Measurements from ENCODE around the gene CTSD.
A peak's percentile ranks its signal among the peaks of the same experiment; 100 is the strongest.

The CTSD gene

GRCh38 chr11:1750481-1750839 is 13.3 kb downstream of the CTSD start, which contains the start of gene IFITM10:
Gene IFITM10 (minus strand): TSS chr11:1750595. CDS start chr11:1750442, 153 bp downstream.
- DNase-seq (ENCODE audit: low read depth), result no peak
- in situ Hi-C loops (cut with HindIII; ENCODE audit: low sequenced_read_pairs), result no loop called here
- H3K4me3 ChIP-seq (ENCODE audit: low read depth, low read length), result peak within 1 kb of the TSS; percentile 54
- TF ChIP-seq CTCF (IDR thresholded peaks at IDR 0.05; ENCODE audit: low read depth, low read length, missing control alignments), result no peak

GRCh38 chr11:1749395-1750351 is 14.1 kb downstream of the CTSD start:
- in situ Hi-C loops (cut with HindIII; ENCODE audit: low sequenced_read_pairs), result no loop called here
- peak overlapping the region; percentile 54 for H3K4me3 ChIP-seq (ENCODE audit: low read depth, low read length)
- peak; percentile 31 for DNase-seq (ENCODE audit: low read depth)
- TF ChIP-seq CTCF (IDR thresholded peaks at IDR 0.05; ENCODE audit: low read depth, low read length, missing control alignments), result no peak

DNA sequence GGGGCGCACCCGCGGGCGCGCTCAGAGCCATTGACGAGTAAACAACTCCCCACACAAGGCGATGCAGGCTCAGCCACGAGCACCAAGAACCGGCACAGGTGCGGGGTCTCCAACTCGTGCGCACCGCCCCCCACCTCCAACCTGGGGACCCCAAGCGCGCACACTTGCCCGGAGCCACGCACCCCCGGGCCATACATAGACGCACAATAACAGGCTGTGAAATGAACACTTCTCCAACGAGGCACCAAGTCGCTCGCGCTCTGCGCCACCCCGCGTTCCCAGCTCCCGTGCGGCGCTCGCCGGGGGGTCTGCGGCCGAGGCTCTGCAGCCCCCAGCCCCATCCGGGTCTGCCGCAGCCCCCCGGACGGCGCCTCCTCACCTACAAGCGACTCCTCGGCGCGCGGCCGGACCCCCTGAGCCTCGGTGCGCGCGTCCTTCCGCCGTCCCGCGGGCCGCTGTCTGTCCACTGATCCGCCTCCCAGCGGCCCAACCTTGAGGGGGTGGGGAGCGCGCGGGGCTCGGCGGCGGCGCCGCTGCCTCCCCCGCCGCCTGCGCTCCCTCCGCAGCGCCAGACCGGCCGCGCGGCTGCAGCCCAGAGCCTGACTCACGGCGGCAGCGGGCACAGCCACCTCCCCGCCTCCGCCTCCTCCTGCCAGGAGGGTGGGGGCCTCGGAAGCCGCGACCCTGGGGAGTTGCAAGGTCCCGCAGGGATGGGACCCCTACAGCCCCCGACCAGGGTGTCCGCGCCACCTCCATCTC is 14.9 kb downstream of the CTSD start:
- in situ Hi-C loops (cut with HindIII; ENCODE audit: low sequenced_read_pairs), result no loop called here
- no peak for DNase-seq (ENCODE audit: low read depth)
- peak overlapping the region; percentile 54 for H3K4me3 ChIP-seq (ENCODE audit: low read depth, low read length)
- TF ChIP-seq CTCF (IDR thresholded peaks at IDR 0.05; ENCODE audit: low read depth, low read length, missing control alignments), result no peak

DNA sequence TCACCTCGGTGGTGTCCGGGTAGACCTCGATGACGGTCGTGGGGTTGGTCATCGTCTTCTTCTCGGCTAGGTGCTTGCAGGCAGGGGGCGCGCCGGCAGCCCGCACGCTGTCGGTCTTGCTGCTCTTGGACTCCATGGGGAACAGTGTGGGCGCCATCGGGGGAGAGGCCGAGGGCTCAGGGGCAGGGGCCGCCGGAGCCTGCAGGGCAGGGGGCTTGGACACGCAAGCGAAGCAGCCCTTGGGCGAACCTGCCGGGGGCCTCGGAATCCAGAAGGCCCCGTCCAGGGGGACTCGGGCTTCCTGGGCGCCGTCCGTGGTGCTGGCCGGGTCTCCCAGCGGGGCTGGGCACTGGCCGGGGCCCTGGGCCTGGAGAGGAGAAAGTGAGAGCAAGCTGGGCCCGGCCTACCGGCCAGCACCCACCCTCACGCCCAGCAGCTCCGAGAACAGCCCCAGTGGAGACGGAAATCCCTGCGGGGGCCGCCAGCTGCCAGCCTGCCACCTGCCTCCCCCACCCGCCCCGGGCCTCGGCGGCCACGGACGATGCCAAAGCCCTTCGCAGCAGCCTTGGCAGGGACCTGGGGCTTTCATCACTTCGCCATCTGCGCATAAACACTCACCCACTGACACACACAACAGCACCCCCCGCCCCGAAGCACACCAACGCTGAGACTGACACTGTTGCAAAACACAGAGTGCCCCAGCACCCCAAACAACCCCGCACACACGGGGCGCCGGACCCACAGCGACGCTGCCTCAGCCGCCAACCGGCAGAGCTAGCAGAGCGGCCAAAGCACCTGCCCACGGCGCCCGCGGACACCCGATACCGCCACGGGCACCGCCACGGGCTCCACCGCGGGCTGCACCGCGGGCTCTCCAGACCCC is 15.7 kb downstream of the CTSD start:
- in situ Hi-C loops (cut with HindIII; ENCODE audit: low sequenced_read_pairs), result no loop called here
- no peak for DNase-seq (ENCODE audit: low read depth)
- no peak for TF ChIP-seq CTCF (IDR thresholded peaks at IDR 0.05; ENCODE audit: low read depth, low read length, missing control alignments)
- peak overlapping the region; percentile 54 for H3K4me3 ChIP-seq (ENCODE audit: low read depth, low read length)

DNA sequence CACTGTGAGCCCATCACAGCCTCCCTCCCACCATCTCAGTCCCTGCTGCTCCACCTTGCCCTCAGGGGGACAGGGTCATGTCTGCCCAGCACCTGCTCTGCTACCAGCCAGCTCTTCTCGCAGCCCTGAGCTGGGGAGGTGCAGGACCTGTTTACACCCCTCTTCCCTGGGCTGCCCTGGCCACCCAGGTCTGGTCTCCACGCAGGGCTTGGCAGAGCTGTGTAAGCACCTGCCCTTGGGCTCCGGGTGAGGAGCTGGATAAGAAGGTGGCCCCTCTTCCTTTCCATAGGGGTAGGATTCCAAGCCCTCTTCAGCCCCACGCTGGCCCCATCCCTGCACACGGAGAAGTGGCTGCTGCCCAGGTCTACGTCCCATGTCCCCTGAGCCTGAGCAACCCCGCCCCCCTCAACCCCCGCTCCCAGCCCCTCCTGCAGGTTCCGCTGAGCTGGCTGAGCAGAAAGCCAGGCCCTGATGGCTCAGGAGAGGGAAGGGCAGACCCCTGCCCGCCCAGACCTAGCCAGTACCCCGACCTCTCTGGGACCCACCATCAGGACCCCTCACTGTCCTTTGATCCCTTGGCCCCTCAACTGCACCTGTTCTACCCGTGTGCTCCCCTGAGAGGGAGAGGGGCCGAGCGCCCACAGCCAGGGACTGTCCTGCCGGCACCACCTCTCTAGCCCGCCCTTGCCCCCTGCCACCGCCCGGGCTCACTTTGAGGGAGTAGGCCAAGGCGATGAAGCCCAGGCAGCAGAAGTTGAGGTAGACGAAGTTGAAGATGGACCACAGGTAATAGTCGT is 16.6 kb downstream of the CTSD start:
- H3K4me3 ChIP-seq (ENCODE audit: low read depth, low read length), result peak overlapping the region; percentile 54
- TF ChIP-seq CTCF (IDR thresholded peaks at IDR 0.05; ENCODE audit: low read depth, low read length, missing control alignments), result no peak
- in situ Hi-C loops (cut with HindIII; ENCODE audit: low sequenced_read_pairs), result no loop called here
- no peak for DNase-seq (ENCODE audit: low read depth)

Data from astrocyte of the cerebellum (primary cell).